H9 (cell line): ENCODE measurements around the gene OPHN1. TPM values are rescaled to one million over a fixed set of nuclear protein-coding genes. Genes with fewer than 3 reads are reported as not detected.

Experiments used
- DNase-seq: peaks from one replicate; pipeline ENCODE4 v3.0.0-alpha.2; 2017
- H2AFZ ChIP-seq: one replicate; pipeline ENCODE4 v1.6.1; 2013; ENCODE audit warnings: mild to moderate bottlenecking, low read length, control low read depth, moderate library complexity
- H2AK5ac ChIP-seq: 2 replicates; pipeline ENCODE4 v1.6.1; 2013; ENCODE audit warnings: low read length, control low read depth, mixed read lengths; ENCODE audit not compliant: insufficient read length
- H2BK120ac ChIP-seq: one replicate; pipeline ENCODE4 v1.6.1; 2013; ENCODE audit warnings: low read depth, mild to moderate bottlenecking, low read length, control low read depth, inconsistent platforms; ENCODE audit not compliant: poor library complexity, severe bottlenecking
- H2BK12ac ChIP-seq: 2 replicates; pipeline ENCODE4 v1.6.1; 2013; ENCODE audit warnings: low read length, control low read depth, mixed read lengths, low read depth; ENCODE audit not compliant: insufficient read length
- H2BK15ac ChIP-seq: 2 replicates; pipeline ENCODE4 v1.6.1; 2013; ENCODE audit warnings: low read depth, low read length, control low read depth
- H2BK20ac ChIP-seq: one replicate; pipeline ENCODE4 v1.6.1; 2013; ENCODE audit warnings: low read depth, mild to moderate bottlenecking, low read length, control low read depth, inconsistent platforms; ENCODE audit not compliant: poor library complexity, severe bottlenecking
- H2BK5ac ChIP-seq: 2 replicates; pipeline ENCODE4 v1.6.1; 2013; ENCODE audit warnings: low read length, control low read depth, mixed read lengths; ENCODE audit not compliant: insufficient read length
- H3K14ac ChIP-seq: 2 replicates; pipeline ENCODE4 v1.6.1; 2013; ENCODE audit warnings: low read length, control low read depth; ENCODE audit not compliant: insufficient read depth
- H3K18ac ChIP-seq: 2 replicates; pipeline ENCODE4 v1.6.1; 2013; ENCODE audit warnings: low read depth, mild to moderate bottlenecking, mixed read lengths, low read length, control low read depth; ENCODE audit not compliant: insufficient read length
- H3K23ac ChIP-seq: 2 replicates; pipeline ENCODE4 v1.6.1; 2013; ENCODE audit warnings: low read length, control low read depth, mixed read lengths, low read depth; ENCODE audit not compliant: insufficient read length
- H3K23me2 ChIP-seq: 2 replicates; pipeline ENCODE4 v1.6.1; 2013; ENCODE audit warnings: low read depth, mild to moderate bottlenecking, mixed read lengths, low read length, control low read depth; ENCODE audit not compliant: insufficient read length, poor library complexity, severe bottlenecking
- H3K27ac ChIP-seq: 2 replicates; pipeline ENCODE4 v1.5.1; 2013; ENCODE audit warnings: low read length, control low read depth, mixed read lengths, low read depth; ENCODE audit not compliant: insufficient read length
- H3K27me3 ChIP-seq: 2 replicates; pipeline ENCODE4 v1.6.1; 2013; ENCODE audit warnings: low read length, control low read depth, inconsistent platforms; ENCODE audit not compliant: insufficient read depth
- H3K4ac ChIP-seq: 2 replicates; pipeline ENCODE4 v1.6.1; 2013; ENCODE audit warnings: low read depth, mild to moderate bottlenecking, control low read depth, inconsistent platforms, low read length, moderate library complexity
- H3K4me1 ChIP-seq: 2 replicates; pipeline ENCODE4 v1.6.1; 2013; ENCODE audit warnings: low read length, control low read depth, inconsistent platforms; ENCODE audit not compliant: insufficient read depth
- H3K4me2 ChIP-seq: 2 replicates; pipeline ENCODE4 v1.6.1; 2013; ENCODE audit warnings: low read length, control low read depth, mixed read lengths; ENCODE audit not compliant: insufficient read length, insufficient read depth
- H3K56ac ChIP-seq: 2 replicates; pipeline ENCODE4 v1.6.1; 2013; ENCODE audit warnings: low read depth, mild to moderate bottlenecking, mixed read lengths, low read length, control low read depth; ENCODE audit not compliant: insufficient read length
- H3K79me1 ChIP-seq: 2 replicates; pipeline ENCODE4 v1.6.1; 2013; ENCODE audit warnings: low read depth, mild to moderate bottlenecking, moderate library complexity, low read length, control low read depth, inconsistent platforms; ENCODE audit not compliant: insufficient read depth, poor library complexity, severe bottlenecking
- H3K79me2 ChIP-seq: 2 replicates; pipeline ENCODE4 v1.6.1; 2013; ENCODE audit warnings: low read length, control low read depth, inconsistent platforms; ENCODE audit not compliant: insufficient read depth
- H3K9ac ChIP-seq: 2 replicates; pipeline ENCODE4 v1.6.1; 2013; ENCODE audit warnings: low read length, control low read depth, mixed read lengths; ENCODE audit not compliant: insufficient read length; ENCODE audit errors: extremely low read depth
- H3K9me3 ChIP-seq: one replicate; pipeline ENCODE4 v1.6.1; 2013; ENCODE audit warnings: low read depth, low read length, inconsistent platforms; ENCODE audit not compliant: control insufficient read depth
- H3T11ph ChIP-seq: one replicate; pipeline ENCODE4 v1.6.1; 2013; ENCODE audit warnings: mild to moderate bottlenecking, low read length, control low read depth, inconsistent platforms
- H4K20me1 ChIP-seq: one replicate; pipeline ENCODE4 v1.6.1; 2013; ENCODE audit not compliant: control insufficient read depth, insufficient read length, insufficient read depth
- H4K5ac ChIP-seq: 2 replicates; pipeline ENCODE4 v1.6.1; 2013; ENCODE audit warnings: low read depth, mild to moderate bottlenecking, mixed read lengths, low read length, control low read depth; ENCODE audit not compliant: insufficient read length
- H4K8ac ChIP-seq: replicated peaks from 2 replicates; pipeline ENCODE4 v1.6.1; 2013; ENCODE audit warnings: low read length, control low read depth, mixed read lengths, low read depth; ENCODE audit not compliant: insufficient read length
- H4K91ac ChIP-seq: 2 replicates; pipeline ENCODE4 v1.6.1; 2013; ENCODE audit warnings: low read depth, mild to moderate bottlenecking, moderate library complexity, mixed read lengths, low read length, control low read depth; ENCODE audit not compliant: insufficient read length
- H3K27ac Mint-ChIP-seq, 3 experiments: 2 replicates in 2 of 3; 3 replicates in 1 of 3; pipeline ENCODE4 v1.8.0; 2020 to 2021; ENCODE audit warnings: mixed read lengths in 3 of 3, mild to moderate bottlenecking in 1 of 3, moderate library complexity in 1 of 3
- H3K27me3 Mint-ChIP-seq: 2 replicates; pipeline ENCODE4 v1.8.0; 2021; ENCODE audit warnings: low read depth, mild to moderate bottlenecking, moderate library complexity, mixed read lengths
- H3K36me3 Mint-ChIP-seq, 3 experiments: 2 replicates in 2 of 3; 3 replicates in 1 of 3; pipeline ENCODE4 v1.8.0; 2020 to 2021; ENCODE audit warnings: low read depth in 3 of 3, mixed read lengths in 3 of 3; ENCODE audit not compliant: insufficient read depth in 1 of 3
- H3K4me1 Mint-ChIP-seq, 2 experiments: 2 replicates each; pipeline ENCODE4 v1.8.0; 2020; ENCODE audit warnings: mixed read lengths in 2 of 2
- H3K4me3 Mint-ChIP-seq, 2 experiments: 2 replicates in 1 of 2; 3 replicates in 1 of 2; pipeline ENCODE4 v1.8.0; 2020 to 2021; ENCODE audit warnings: mild to moderate bottlenecking in 2 of 2, mixed read lengths in 2 of 2, moderate library complexity in 1 of 2
- H3K9me3 Mint-ChIP-seq, 2 experiments: 2 replicates in 1 of 2; 3 replicates in 1 of 2; pipeline ENCODE4 v1.8.0; 2020; ENCODE audit warnings: mild to moderate bottlenecking in 2 of 2, mixed read lengths in 2 of 2, moderate library complexity in 1 of 2
- CTCF ChIP-seq: fragments of 200-600 bp; sonication (generic); conservative IDR thresholded peaks from 3 replicates; pipeline ENCODE4 v1.8.0; 2021; ENCODE audit warnings: antibody characterized with exemption, mild to moderate bottlenecking
- WGBS: extraction: QIAGEN DNeasy Blood & Tissue Kit; methylation state at CpG from one replicate; pipeline ENCODE4 v1.1.7; 2013; ENCODE audit warnings: missing lambda C conversion rate, low lambda C conversion rate, mixed read lengths; ENCODE audit not compliant: insufficient read length; ENCODE audit errors: extremely low coverage; 5-methylcytosine and 5-hydroxymethylcytosine counted together
- total RNA-seq: library from RNA; stranded (reverse); gene quantifications from 2 replicates; pipeline ENCODE4 v1.2.1, GENCODE V29; 2021

The OPHN1 gene
- total RNA-seq, 1 experiment from 2014 or later = 1.5 TPM

GRCh38 chrX:68041110-68041509, 392.2 kb downstream of the OPHN1 start:
- Histone ChIP-seq H3K23me2 (no peaks in the 10 kb centered on the region), H2BK15ac (no peak overlapping the region), H3T11ph (no peak overlapping the region), H3K9ac (no peak overlapping the region), H3K14ac (no peak overlapping the region), H3K27me3 (no peaks in the 10 kb centered on the region), H3K23ac (no peak overlapping the region), H3K9me3 (no peaks in the 10 kb centered on the region), H4K20me1 (no peaks in the 10 kb centered on the region), H3K79me1 (no peaks in the 10 kb centered on the region), H2BK120ac (no peak overlapping the region), H2BK20ac (no peak overlapping the region), H4K5ac (no peak overlapping the region), H2AFZ (no peak overlapping the region), H3K79me2 (no peaks in the 10 kb centered on the region), H3K18ac (no peak overlapping the region), H3K4me1 (peaks cover 3% of the 10 kb centered on the region; the same call in 1 of the 2 replicates), H3K56ac (no peak overlapping the region), H2AK5ac (no peak overlapping the region), H4K8ac (no peak overlapping the region), H3K4ac (no peak overlapping the region), H3K4me2 (no peak overlapping the region), H2BK12ac (no peak overlapping the region), H2BK5ac (no peak overlapping the region), H4K91ac (no peak overlapping the region), H3K27ac (no peak overlapping the region)
- peaks cover 44 to 56% of the 10 kb centered on the region in 2 experiments for H3K9me3 Mint-ChIP-seq
- no peak for DNase-seq
- 0 out of 5 replicates have a peak overlapping the region, but pooled peaks of 1 of the 2 experiments have one; percentile 12 for H3K4me3 Mint-ChIP-seq
- H3K27me3 Mint-ChIP-seq = peaks cover 26% of the 10 kb centered on the region
- peaks cover 15 to 17% of the 10 kb centered on the region in 2 experiments for H3K4me1 Mint-ChIP-seq
- no peak for TF ChIP-seq CTCF
- no peak overlapping the region for H3K27ac Mint-ChIP-seq
- peaks cover 0 to 4% (median 3%) of the 10 kb centered on the region in 3 experiments; a peak in 3 of 7 replicates for H3K36me3 Mint-ChIP-seq
- no CpG with 5 or more reads among the region's 1 CpG for WGBS
